IPS-15b (cell line): ENCODE data around the gene CENPN.

Source experiments
- H3K27me3 ChIP-seq: one replicate; pipeline ENCODE4 v1.6.1; 2013; ENCODE audit warnings: low read length; ENCODE audit not compliant: control insufficient read depth, insufficient read depth
- H3K36me3 ChIP-seq: one replicate; pipeline ENCODE4 v1.6.1; 2013; ENCODE audit warnings: low read length; ENCODE audit not compliant: control insufficient read depth, insufficient read depth
- H3K4me1 ChIP-seq: one replicate; pipeline ENCODE4 v1.6.1; 2013; ENCODE audit warnings: mild to moderate bottlenecking, low read length; ENCODE audit not compliant: control insufficient read depth, insufficient read depth
- H3K4me3 ChIP-seq: one replicate; pipeline ENCODE4 v1.5.1; 2013; ENCODE audit warnings: low read depth, low read length
- H3K9ac ChIP-seq: one replicate; pipeline ENCODE4 v1.6.1; 2013; ENCODE audit warnings: low read depth, mild to moderate bottlenecking, low read length
- H3K9me3 ChIP-seq: one replicate; pipeline ENCODE4 v1.6.1; 2013; ENCODE audit warnings: mild to moderate bottlenecking, low read length; ENCODE audit not compliant: control insufficient read depth, insufficient read depth

CENPN gene

DNA sequence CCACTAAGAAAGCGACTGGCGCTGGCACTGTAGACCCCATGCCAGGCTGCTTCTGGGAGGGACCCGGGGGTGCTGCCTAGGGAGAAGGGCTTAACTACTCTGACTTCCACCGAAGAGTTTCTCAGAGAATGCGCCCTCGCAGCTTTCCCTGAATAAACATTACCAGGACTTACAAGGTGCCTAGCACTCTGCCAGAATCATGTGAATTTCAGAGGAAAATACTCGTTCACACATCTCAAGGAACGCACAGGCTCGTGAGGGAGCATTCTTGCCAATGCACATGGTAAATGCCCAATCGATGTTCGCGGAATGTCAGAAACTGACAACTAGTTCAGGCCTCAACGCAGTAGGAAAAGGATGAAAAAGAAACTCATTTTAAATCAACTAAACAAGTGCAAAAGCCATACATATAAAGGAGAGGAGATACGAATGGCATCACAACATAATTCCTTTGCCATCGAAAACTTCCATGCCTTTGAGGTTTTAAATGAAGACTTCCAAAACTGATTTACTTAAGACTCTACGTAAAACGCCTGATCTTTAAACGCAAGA lies 1.3 kb upstream of the CENPN start:
- Histone ChIP-seq H3K4me3 (peak overlapping the region; percentile 84), H3K9me3 (no peaks in the 10 kb centered on the region), H3K27me3 (no peaks in the 10 kb centered on the region), H3K36me3 (no peaks in the 10 kb centered on the region), H3K9ac (peak overlapping the region; percentile 99), H3K4me1 (no peaks in the 10 kb centered on the region)

DNA sequence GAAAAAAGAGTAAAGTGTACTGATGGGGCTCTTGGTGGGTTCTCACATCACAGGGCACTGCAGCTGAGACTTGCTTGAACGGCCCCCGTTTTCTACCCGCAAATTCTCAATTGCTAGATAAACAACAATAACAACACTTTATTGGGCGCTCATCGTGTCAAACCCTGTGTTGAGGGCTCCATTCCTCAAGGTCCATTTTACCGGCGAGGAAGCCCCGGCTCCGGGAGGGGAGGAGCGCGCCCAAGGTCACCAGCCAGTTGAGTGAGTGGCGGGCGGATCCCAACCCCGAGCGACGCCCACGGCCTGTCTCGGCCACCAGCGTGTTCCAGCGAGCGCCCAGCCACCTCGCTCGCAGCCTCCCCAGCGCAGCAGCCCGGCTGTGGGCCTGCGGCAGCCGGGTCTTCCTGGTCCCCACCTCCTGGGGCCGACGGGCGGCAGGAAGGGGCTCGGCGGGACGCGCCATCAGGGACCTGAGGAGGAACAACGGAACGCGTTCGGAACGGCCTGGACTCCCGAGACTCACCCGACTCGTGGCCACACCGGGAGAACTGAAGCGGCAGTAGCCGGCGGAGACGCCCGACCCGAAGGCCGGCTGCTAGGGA lies 702 bp upstream of the CENPN start:
- Histone ChIP-seq H3K4me1 (no peaks in the 10 kb centered on the region), H3K9ac (peak overlapping the region; percentile 99), H3K27me3 (no peaks in the 10 kb centered on the region), H3K36me3 (no peaks in the 10 kb centered on the region), H3K4me3 (peak overlapping the region; percentile 84), H3K9me3 (no peaks in the 10 kb centered on the region)

DNA sequence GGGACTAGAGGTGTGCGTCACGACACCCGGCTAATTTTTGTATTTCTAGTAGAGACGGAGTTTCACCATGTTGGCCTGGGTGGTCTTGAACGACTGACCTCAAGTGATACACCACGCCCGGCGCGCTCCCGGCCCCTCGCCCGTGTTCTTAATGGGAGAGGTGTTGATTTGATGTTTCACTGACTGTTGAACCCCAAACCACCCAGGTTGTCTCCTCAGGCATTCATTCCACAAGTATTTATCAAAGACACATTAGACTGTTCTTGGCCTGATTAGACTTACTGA lies 1.4 kb downstream of the CENPN start:
- Histone ChIP-seq H3K4me1 (no peaks in the 10 kb centered on the region), H3K9me3 (no peaks in the 10 kb centered on the region), H3K4me3 (peak overlapping the region; percentile 84), H3K9ac (peak overlapping the region; percentile 99), H3K27me3 (no peaks in the 10 kb centered on the region), H3K36me3 (peaks cover 4% of the 10 kb centered on the region)

DNA sequence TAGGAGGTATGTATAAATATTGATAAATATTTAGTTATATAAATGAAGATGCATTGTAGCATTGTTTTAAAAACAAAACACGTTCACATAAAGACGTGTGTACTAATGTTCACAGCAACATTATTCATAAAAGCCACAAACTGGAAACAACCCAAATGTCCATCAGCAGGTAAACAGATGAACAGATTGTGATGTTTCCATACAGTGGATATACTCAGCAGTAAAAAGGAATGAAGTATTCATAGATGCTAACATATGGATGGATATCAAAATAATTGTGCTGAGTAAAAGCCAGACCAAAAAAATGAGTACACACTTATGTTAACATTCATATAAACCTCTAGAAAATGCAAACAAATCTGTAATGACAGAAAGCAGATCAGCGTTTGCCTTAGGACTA lies 6.0 kb downstream of the CENPN start:
- Histone ChIP-seq H3K4me3 (no peak overlapping the region), H3K4me1 (no peaks in the 10 kb centered on the region), H3K9me3 (no peaks in the 10 kb centered on the region), H3K9ac (no peak overlapping the region), H3K36me3 (peaks cover 13% of the 10 kb centered on the region), H3K27me3 (no peaks in the 10 kb centered on the region)

DNA sequence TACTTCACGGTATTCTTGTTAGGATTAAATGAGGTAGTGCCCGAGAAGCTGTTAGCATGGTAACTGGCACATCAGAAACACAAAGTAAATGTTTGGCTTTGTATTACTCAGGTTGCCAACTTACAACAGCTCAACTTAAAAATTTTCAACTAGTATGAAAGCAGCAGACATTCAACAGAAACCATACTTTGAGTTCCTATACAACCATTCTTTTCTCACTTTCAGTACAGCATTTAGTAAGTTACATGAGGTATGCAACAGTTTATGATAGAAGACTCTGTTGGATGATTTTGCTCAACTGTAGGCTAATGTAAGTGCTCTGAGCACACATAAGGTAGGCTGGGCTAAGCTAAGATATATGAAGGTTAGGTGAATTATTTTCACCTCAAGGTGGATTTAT lies 7.7 kb downstream of the CENPN start:
- Histone ChIP-seq H3K27me3 (no peaks in the 10 kb centered on the region), H3K36me3 (peaks cover 17% of the 10 kb centered on the region), H3K9me3 (no peaks in the 10 kb centered on the region), H3K4me1 (no peaks in the 10 kb centered on the region), H3K9ac (no peak overlapping the region), H3K4me3 (no peak overlapping the region)

DNA sequence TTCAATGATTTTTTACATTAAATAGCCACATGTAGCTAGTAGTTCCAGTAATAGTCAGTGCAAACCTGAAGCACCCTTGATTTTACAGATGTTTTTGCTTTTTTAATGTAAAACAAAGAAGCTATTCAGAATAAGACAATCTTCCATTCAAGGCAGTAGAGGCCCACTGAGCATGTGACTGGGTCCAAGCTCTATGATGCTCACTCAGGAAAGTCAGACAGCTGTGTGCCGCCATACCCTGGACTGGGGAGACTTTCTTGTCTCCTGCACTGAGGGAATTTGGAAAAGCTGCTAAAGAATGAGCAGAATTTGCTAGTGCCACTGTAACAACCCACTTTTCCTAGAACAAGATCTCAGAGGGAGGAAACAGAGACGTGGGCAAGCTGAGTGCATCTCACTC lies 11.5 kb downstream of the CENPN start:
- H3K9me3 ChIP-seq: no peaks in the 10 kb centered on the region
- H3K4me1 ChIP-seq: no peaks in the 10 kb centered on the region
- no peak overlapping the region for H3K4me3 ChIP-seq
- H3K27me3 ChIP-seq: no peaks in the 10 kb centered on the region
- H3K36me3 ChIP-seq: peaks cover 32% of the 10 kb centered on the region
- no peak overlapping the region for H3K9ac ChIP-seq

DNA sequence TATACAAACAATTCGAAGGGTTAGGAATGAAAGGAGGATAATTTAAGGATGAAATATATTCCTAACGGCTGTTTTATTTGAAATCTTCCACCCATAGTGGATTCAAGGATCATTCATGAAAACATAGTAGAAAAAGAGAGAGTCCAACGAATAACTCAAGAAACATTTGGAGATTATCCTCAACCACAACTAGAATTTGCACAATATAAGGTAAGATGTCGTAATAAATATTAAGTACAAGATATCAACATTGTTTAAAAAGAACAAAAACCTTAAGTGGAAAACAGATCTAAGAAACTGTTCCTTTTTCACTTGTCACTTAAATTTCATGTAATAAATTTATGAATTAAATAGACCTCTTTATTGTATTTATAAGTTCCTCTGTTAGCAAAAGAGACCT lies 19.4 kb downstream of the CENPN start:
- peaks cover 26% of the 10 kb centered on the region for H3K36me3 ChIP-seq
- no peaks in the 10 kb centered on the region for H3K9me3 ChIP-seq
- no peaks in the 10 kb centered on the region for H3K4me1 ChIP-seq
- H3K27me3 ChIP-seq: no peaks in the 10 kb centered on the region
- no peak overlapping the region for H3K9ac ChIP-seq
- no peak overlapping the region for H3K4me3 ChIP-seq

DNA sequence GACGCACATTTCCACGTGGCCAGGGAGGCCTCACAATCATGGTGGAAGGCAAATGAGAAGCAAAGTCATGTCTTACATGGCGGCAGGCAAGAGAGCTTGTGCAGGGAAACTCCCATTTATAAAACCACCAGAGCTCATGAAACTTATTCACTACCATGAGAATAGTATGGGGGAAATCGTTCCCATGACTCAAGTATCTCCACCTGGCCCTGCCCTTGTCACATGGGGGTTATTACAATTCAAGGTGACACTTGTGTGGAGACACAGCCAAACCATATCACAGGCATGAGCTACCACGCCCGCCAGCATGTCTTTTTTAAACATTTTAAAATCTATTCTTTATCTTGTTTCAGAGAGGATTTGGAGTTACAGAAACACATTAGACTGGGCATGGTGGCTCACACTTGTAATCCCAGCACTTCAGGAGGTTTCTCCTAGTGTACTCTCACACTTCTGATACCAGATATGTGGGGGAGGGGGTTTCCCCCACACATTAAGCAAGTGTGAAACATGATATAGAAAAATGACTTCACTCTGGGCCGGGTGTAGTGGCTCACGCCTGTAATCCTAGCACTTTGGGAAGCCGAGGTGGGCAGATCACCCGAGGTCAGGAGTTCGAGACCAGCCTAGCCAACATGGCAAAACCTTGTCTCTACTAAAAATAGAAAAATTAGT lies 23.1 kb downstream of the CENPN start:
- H3K4me1 ChIP-seq: no peaks in the 10 kb centered on the region

DNA sequence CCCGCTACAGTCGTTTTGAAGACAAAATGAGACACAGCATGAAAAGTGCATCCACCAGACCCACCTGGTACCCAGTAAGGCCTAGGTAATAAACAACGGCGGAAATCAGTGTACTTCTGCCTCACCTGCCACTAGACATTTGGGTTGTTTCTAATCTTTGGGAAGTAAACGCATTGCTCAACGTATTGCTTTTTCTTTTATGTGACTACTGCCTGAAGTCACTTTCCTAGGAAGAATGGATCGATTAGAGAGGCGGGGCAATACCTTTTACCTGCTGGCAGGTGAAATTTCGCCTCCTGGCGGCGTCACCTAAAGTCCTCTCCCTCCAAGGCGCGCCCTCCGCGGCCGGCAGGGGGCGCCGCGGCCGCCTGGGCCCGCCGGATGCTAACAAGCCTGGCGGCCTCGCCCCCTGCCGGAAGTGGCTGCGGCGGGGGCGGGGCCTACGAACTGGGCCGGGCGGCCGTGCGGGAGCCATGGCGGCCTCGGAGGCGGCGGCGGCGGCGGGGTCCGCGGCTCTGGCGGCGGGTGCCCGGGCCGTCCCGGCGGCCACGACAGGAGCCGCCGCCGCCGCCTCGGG lies 28.5 kb downstream of the CENPN start, which contains the start of gene ATMIN:
Gene ATMIN, plus strand, starts transcription at position 445 of the 577 bp plus-strand sequence. Its CDS starts 29 bp downstream, at position 474.
- no peaks in the 10 kb centered on the region for H3K27me3 ChIP-seq
- peaks cover 7% of the 10 kb centered on the region for H3K36me3 ChIP-seq
- H3K9me3 ChIP-seq: no peaks in the 10 kb centered on the region
- peak within 1 kb of the TSS; percentile 62 for H3K4me3 ChIP-seq
- peak within 1 kb of the TSS; percentile 60 for H3K9ac ChIP-seq
- no peaks in the 10 kb centered on the region for H3K4me1 ChIP-seq

More for the DNA sequence above, 23.1 kb downstream of the CENPN start:
- Histone ChIP-seq H3K27me3 (no peaks in the 10 kb centered on the region), H3K4me3 (no peak overlapping the region), H3K9me3 (no peaks in the 10 kb centered on the region), H3K9ac (no peak overlapping the region), H3K36me3 (peaks cover 18% of the 10 kb centered on the region)

DNA sequence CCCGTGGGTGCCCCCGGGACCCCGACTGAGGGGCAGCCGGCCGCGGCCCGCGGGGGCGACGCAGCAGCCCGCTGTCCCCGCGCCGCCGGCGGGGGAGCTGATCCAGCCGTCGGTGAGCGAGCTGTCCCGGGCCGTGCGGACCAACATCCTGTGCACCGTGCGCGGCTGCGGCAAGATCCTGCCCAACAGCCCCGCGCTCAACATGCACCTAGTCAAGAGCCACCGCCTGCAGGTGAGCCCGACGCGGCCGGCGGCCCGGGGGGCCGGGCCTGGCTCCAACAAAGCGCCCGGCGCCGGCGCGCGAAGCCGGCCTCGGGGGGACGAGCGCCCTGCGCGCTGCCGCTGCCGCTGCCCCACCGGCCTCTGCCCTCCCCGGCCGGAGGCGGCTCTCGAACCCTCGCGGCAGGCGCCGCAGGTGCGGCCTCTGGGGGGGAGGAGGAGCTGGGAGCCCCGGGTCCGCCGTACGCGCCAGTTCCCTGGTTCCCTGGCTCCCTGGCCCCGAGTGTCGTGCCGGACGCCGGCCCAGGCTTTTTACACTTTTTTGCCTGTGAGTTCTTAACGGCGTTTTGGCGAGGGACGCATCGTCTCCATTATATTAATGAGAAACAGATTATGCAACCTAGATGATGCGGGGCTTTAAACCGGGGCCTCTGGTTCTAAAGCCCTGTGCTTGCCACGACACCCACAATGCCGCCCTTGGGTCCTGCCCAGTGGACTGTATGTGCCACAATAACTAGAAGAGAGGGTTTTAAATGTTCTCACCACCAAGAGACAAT lies 29.1 kb downstream of the CENPN start:
- Histone ChIP-seq H3K9ac (peak overlapping the region; percentile 60), H3K27me3 (no peaks in the 10 kb centered on the region), H3K9me3 (no peaks in the 10 kb centered on the region), H3K36me3 (peaks cover 7% of the 10 kb centered on the region), H3K4me1 (no peaks in the 10 kb centered on the region), H3K4me3 (peak overlapping the region; percentile 62)

DNA sequence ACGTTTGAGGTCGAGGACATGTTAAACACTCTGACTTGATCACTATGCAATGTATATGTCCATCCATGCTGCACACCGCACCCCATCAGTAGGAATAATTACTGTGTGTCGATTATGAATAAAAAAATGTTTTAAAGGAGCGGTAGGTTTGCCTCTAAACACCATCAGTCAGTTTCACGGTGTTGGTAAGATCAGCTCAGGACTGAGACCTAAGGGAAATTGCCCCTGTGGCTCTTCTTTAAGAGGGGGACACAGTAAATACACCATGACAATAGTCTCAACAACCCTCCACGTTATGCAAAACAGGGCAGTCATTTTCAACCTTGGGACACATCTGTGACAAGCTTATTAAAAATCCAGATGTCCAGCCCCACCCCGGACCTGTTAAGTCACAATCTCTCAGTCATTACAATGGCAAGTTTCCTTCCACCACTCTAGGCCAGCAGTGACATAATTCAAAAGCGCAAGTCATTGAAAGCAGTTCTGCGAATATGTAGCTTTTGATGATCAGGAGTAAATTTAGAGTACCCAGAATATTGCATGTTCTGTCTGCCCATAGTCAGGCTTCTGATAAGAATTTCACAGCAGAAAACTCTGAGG lies 29.8 kb downstream of the CENPN start:
- H3K36me3 ChIP-seq: peaks cover 7% of the 10 kb centered on the region
- H3K9me3 ChIP-seq: no peaks in the 10 kb centered on the region
- peak overlapping the region; percentile 62 for H3K4me3 ChIP-seq
- peak overlapping the region; percentile 60 for H3K9ac ChIP-seq
- H3K27me3 ChIP-seq: no peaks in the 10 kb centered on the region
- no peaks in the 10 kb centered on the region for H3K4me1 ChIP-seq
